GM21619 (cell line): Measurements from ENCODE around the gene RXFP4.
"Not testable (repeated sequence)": the region's sequence is repeated elsewhere in the genome, so short reads cannot be mapped to it uniquely, and the experiment has no call there.

Experiments used
- ATAC-seq: cut with Tn5 transposase; IDR thresholded peaks from one replicate; pipeline ENCODE4 v1.9.1; 2021; ENCODE audit not compliant: unreplicated experiment

Gene RXFP4

GRCh38 chr1:155976913-155977689 is 35.7 kb downstream of the RXFP4 start:
- no peak for ATAC-seq

GRCh38 chr1:155977690-155978324 is 36.4 kb downstream of the RXFP4 start:
- no peak for ATAC-seq

GRCh38 chr1:155978325-155978972 is 37.0 kb downstream of the RXFP4 start, which contains the start of gene ARHGEF2:
TSS of gene ARHGEF2 (minus strand) at chr1:155978547. CDS start at chr1:155978427, 120 bp downstream.
- ATAC-seq: peak; percentile 50

- no peak for ATAC-seq
These were observed 37.6 kb downstream of the RXFP4 start for GRCh38 chr1:155978973-155979429.

GRCh38 chr1:155979597-155980343 is 38.3 kb downstream of the RXFP4 start:
- ATAC-seq: no peak

- no peak for ATAC-seq
These were observed 40.0 kb downstream of the RXFP4 start for GRCh38 chr1:155981266-155982088.

GRCh38 chr1:155982106-155982505 is 40.7 kb downstream of the RXFP4 start:
- no peak for ATAC-seq

GRCh38 chr1:155983191-155984024 is 42.0 kb downstream of the RXFP4 start:
- ATAC-seq: no peak

GRCh38 chr1:155984341-155984740 is 42.9 kb downstream of the RXFP4 start:
- ATAC-seq: no peak

- not testable (repeated sequence) for ATAC-seq
These were observed 43.6 kb downstream of the RXFP4 start for GRCh38 chr1:155984903-155985645.

- ATAC-seq: peak; percentile 72
These were observed 48.0 kb downstream of the RXFP4 start for GRCh38 chr1:155989242-155990004.

- ATAC-seq: peak; percentile 10
These were observed 48.7 kb downstream of the RXFP4 start for GRCh38 chr1:155990005-155990739.
